CD4-positive, alpha-beta T cell treated with Interleukin-17A for 1 hour (primary cell): Measurements from ENCODE around the gene MYRIP.

ENCODE experiments used
- DNase-seq: peaks from one replicate; pipeline ENCODE4 v3.0.0-alpha.2; 2020

Gene MYRIP

DNA sequence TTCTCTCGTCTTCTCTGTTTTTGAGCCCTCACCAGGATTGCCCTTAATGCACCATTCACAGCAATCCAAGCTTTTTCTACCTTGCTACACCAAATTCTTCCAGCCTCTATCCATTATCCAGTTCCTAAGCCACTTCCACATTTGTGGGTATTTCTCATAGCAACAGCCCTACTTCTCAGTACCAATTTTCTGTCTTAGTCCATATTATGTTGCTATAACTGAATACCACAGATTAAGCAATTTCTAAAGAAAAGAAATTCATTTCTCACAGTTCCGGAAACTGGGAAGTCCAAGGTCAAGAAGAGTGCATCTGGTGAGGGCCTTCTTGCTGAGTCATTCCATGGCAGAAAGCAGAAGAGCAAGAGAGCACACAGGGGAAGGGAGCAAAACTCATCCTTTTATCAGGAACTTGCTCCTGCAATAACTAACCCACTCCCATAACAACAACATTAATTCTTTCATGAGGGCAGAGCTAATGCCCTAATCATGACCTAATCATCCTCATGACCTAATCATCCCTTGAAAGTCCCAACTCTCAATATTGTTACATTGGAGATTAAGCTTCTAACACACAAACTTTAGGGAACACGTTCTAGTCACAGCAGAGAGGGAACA lies 490.4 kb downstream of the MYRIP start:
- DNase-seq, result peak; percentile 29

DNA sequence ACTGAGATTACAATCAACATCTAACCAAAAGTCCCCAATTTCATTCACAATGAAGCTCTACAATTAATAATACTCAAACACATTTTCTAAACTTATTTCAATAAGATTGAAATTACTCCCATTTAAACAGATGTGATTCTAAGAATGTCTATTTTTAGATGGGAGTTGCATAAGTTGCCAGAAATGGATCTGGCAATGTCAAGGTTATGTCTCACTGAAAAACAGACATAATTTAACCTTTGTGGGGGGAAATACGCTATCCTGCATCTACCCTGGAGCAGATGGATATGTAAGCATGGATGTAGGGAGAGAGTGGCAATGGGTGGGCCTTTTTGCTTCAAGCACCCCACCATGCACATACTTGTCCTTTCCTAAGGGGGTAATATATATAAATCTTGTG lies 493.4 kb downstream of the MYRIP start:
- no peak for DNase-seq

DNA sequence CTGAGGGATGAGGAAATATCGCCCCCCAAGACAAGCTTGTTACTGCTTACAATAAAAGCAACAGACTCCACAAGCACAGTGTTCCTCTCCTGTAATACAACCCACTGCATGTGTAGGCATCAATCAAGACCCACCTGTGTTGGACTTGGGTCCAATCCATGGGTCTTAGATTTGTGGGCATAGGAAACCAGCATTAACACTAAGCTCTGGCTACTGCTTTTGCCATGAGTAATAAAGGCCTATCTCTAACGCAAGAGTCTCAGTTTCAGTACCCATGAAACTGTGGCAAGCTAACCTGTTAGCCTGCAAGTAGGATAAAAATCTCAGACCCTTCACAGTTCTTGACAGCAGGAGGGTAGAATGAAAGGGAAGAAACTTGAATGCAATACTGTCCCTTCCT lies 494.9 kb downstream of the MYRIP start:
- no peak for DNase-seq

DNA sequence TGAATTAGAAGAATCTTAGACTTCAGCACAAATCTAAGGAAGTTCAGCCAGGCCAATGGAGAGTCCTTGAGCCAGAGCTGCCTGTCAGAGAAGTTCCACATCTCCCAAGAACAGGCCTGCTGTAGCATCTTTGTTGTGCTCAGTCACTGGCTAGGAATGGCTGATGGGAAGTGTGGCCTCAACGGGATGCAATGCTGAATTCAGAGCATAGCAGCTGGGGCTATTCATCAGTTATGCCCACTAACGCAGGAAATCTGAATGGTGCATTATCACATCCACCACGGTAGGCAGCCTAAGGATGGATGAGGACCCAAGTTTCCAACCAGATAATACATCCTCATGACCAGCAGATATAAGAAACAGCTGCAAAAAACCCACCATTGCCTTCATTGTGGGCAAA lies 496.9 kb downstream of the MYRIP start:
- DNase-seq, result no peak

DNA sequence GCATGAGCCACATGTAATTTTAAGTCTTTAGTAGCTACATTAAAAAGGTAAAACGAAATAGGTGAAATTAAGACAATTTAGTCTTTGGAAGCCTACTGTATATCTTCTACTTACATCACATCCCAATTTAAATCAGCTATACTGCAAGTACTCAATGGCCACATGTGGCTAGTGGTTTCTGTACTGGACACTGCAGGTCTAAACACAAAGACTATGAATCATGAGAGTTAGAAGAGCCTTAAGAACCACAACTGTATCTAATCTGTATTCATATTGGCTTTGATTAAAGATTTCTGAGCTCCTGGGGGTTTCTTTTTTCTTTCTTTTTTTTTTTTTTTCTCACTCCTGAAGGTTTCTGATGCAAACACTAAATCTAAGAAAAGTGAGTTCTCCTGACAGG lies 497.8 kb downstream of the MYRIP start:
- no peak for DNase-seq

DNA sequence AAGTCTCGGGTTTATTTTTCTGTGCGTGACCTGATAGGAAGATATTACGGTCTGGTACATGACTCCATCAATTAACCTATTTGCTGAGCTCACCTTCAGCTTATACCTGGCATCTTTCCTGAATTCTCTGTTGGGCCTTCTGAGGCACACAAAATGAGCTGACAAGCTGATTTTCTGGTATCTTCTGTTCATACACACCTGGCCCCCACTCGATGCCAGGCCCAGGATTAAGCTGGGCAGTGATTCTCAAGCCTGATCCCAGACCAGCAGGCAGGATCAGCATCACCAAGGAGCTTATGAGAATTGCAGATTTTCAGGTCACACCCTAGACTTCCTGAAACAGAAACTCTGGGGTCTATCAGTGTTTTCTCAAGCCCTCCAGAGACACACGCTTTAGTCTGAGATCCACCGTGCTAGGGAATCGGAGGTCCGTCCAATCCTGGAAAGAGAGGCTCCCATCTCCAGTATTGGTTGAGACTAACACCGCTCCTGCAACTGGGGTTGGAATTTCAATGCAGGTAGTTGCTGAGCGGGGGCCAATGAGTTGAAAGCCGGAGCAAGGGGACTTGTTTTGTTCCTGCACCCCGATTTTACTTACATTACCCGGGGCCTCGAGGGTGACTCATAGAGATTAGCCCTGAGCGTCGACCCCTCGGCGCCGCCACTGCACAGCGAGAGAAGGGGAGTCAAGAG lies 499.5 kb downstream of the MYRIP start:
- no peak for DNase-seq

DNA sequence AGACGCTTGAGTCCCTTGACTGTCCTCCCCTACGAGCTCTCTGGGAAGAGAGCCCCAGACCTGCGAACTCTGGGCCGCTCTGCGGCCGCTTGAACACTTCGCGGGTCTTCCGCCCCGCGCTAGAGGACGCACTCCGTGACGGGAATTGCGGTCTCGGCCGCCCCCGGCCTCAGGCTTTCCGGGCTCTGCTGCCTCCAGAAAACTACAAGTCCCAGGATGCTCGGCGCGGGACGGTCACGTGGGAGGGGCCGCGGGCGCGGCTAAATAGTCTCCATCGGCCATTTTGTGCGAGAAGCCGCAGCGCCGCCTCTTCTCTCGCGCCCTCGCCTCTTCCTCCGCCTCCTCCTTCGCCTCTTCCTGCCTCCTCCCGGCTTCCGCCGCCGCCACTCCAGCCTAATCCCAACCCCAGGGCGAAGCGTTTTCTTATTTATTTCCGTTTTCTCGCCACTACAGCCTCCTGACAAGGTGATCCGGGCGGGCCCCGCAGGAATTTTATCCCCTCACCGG lies 500.1 kb downstream of the MYRIP start, which contains the start of gene EIF1B:
Gene EIF1B (plus strand): TSS at position 290 of the 507 bp plus-strand sequence. CDS start 235 bp downstream, outside the sequence.
- DNase-seq, result peak; percentile 98
